Stimulated activated CD4-positive, alpha-beta T cell treated with anti-CD3 and anti-CD28 coated beads, Interleukin-2, amount 100 ng/mL, for 48 hours (primary cell): ENCODE results near the gene WDR20.
"Not testable (repeated sequence)": the region's sequence is repeated elsewhere in the genome, so short reads cannot be mapped to it uniquely, and the experiment has no call there.

Experiments used
- DNase-seq, 2 donors: peaks; one replicate each; pipeline ENCODE4 v3.0.0-alpha.2; 2020

WDR20 gene

DNA sequence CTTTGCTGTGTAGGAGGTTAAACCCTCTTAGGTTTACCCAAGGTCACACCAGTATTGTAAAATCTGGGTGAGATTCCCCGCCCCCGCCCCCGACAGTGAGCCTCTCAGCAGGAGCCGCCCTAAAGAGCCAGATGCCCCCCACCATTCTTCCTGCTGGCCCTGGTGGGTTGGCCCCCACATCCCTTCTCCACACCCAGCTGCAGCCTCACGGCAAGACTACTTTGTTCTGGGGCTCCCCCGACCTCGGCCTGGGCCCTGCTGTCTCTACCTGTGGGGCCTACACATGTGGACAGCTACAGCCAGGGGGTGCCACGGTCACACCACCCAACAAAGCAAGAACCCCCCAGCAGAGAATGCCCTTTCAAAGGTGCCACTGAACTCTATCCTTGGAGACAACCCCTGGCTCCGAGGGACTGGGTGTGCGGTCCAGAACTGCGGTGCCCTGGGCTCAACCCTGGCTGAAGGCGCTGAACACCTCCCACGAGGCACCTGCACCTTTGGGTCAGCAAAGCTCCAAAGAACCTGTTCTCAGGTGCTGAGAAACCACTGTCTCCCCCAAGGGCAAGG is 82.4 kb downstream of the WDR20 start:
- no peak for DNase-seq

DNA sequence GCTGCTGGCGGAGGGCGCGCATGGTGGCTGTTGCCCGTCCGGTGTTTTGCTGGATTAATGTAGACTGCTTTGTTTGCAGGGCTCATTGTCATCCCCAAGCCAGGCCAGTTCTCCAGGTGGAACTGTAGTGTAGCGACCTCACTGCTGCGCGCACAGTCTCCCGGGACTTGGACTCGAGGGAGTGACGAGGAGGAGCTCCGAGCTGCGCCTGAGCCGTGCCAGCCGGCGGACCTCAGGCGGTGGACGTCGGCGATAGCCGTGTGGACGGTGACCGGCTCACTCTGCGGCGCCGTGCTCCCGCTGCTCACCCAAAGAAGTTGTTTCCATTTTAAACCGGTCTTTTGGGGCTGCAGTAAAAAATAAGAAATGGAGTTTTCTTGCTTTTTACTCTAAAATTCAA is 83.1 kb downstream of the WDR20 start:
- no peak for DNase-seq

DNA sequence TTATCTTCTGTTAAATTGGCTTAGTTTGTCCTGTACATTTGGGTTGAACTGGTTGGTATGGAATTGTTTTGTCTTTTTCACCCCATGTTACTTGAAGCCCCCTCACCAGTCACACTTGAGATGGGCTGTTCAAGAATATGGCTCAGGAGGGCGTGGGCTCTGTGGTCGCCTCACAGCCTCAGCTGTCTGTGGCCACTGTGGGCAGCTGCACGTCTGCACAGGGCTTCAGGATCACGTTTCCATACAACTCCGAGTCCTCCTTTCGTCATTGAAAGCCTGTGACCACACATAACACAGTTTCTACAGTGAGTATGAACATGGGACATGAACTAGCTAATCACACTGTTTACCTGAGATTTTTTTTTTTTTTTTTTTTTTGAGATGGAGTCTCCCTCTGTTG is 84.0 kb downstream of the WDR20 start:
- DNase-seq = no peak

DNA sequence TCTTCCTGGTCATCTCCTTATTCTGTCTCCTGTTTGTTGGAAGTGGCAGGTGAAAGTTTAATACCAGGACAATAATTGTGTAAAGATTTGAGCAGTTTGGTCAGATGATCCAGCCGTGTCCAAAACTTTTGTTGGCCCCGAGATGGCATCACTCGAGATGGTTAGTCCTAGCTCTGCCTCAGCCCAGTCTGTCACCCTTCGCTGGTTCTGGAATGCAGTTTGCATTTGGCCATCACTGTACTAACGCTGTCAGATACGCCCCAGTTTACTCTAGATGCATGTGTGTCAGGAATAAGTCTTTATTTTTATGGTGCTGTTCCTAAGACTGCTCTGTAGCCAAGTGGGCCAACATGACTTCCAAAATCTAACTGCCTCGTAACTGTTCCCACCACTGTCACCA is 85.7 kb downstream of the WDR20 start:
- no peak for DNase-seq

DNA sequence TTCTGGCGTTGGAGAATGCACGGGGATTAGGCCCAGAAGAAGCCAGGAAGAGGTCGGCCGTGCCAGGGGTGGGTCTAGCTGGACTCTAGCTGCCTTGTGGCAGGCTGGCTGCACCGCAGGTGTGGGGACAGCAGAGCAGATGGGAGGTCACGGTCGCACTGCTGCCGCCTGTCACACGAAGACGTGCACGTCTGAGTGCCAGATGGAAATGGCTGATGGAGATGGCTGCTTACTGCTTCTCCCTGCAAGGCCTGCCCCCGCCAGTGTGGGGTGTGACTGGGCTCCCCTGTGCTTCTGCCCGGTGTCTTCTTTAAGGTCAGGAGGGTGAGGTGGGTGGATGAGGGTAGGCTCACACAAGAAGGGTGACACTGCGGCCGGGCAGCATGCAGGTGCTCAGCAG is 86.2 kb downstream of the WDR20 start:
- DNase-seq = no peak

DNA sequence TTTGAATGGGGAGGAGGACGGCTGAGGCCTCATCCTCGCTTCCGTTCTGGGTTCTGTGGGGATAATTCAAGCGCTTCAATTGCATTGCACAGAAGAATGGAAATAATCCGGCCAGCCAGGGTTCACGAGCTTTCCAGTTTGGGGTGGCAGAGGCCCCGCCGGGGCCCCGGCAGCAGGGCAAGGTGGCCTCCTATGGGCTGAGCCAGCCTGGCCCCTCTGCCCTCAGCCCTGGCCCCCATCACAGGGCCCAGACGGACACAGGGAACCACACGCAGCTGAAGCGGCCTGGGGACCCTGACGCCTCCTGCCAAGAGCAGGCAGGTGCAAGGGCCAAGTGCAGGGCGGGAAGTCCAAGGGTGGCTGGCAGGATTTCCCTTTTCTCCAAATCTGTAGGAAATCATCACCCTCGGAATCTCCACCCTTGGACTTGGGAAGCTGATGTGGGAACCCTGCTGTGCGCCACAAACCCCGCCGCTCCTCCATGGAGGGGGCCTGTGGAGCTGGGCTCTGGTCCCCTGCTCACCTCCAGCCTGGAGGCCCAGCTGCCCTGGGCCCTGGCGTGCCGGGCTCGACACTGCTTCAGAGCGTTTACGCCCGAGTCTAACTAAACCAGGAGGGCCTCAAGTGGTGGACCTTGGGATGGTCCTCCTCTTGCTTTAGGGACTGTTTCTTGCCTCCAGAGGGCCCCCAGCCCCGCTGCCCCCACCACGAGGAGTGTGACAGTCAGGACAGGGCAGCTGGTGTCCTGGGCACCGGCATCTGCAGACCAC is 86.8 kb downstream of the WDR20 start:
- no peak for DNase-seq

DNA sequence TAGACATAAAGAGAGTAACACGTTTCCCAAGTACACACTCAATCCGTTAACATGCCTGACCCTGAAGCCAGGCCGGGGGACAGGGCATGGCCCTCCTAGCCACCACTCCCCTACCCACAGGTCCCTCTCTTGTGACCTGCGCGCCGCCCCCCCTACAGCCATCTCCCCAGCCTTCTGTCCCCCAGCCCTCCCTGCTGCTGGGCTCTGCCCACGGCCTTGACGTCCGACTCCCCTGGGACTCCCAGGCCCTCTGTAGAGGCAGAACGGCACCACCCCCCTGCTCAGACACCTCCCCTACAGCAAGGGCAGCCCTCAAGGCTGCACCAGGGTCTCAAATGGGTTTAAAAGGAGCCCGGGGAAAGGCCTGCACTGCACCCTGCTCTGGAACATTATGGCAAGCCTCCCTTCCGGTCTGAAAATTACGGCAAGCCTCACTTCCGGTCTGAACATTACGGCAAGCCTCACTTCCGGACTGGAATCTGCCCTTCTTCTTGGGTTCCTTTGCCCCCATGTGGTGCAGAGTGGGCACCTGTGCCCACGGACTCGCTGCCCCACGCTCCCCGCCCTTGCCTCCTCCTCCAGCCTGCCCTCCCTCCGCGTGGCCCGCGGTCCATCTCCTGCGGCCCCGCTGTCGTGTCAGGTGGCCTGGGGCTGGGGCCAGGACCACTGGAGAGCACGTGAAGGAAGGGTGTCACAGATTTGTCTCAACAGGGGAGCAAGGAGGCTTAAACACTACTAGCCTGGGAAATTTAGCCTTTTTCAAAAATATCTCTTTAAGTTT is 87.7 kb downstream of the WDR20 start:
- DNase-seq = no peak

DNA sequence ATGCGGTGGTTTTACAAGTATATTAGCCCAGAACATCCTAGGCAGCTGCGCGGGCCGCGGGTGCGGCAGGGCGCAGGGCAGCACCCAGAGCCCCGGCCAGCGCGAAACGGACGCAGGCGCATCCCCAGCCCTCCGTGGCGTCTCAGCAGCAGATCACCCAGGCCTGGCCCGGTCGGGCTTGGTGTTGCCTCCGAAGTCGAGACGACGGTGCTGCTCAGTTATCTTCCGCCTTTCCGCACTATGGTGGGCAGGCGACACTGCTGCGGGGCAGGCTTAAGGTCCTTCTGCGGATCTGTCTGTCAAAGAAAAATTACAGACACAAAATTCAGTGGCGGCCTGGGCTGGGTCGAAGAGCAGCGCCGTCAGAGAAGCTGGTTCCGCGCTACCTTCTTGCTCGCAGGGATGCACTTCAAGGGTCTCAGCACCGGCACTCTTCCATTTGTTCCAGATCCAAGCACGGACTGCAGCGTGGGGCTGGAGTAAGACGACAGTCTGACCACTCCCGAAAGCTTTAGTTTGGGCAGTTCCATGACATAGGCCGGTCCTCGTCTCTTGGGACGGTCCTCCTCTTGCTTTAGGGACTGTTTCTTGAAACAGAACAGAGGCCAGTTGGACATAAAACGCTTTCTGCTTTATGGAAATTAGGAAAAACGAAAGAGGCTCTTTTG is 89.5 kb downstream of the WDR20 start:
- no peak for DNase-seq

- DNase-seq = no peak
Measured at GRCh38 chr14:102229739-102230092, 90.0 kb downstream of the WDR20 start.

GRCh38 chr14:102230481-102231210 is 90.9 kb downstream of the WDR20 start:
- no peak for DNase-seq

DNA sequence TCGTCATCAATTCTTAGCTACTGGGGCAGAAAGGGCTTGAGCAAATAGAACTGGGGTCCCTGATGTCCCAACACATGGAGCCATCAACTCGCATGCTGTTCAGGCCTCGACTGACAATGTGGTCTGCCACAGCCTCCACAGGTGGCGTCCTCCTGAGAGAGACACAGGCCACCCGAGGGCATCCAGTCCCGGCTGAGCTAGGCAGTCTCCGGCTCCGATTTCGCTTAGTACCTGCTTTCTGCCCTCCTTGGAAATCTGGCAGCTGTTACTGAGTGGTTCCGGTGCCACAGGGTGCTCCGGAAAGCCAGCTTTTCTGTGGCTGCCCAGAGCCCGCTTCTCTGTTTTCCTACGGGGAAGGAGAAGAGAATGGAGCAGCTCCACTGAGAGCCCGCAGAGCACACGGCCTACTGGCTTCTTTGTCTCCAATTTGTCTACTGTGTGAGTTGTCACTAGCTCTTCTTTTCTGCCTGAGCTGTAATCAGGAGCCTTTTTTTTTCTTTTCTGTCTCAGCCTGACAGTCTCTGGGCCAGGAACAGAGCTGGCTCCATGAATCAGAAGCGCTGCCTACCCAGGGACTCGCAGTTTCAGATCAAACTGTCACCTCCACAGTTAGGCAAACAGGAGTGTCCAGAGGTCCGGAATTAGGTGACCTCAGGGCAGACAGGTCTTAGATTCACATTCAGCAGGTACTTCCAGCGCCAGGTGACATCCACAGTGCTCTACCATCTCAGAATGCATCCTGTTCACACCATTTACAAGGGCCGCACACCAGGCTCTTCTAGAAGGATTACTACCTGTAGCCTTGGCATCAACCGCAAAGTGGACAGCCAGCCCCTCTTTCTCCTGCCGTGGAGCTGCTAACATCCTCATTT is 92.0 kb downstream of the WDR20 start:
- DNase-seq = no peak

DNA sequence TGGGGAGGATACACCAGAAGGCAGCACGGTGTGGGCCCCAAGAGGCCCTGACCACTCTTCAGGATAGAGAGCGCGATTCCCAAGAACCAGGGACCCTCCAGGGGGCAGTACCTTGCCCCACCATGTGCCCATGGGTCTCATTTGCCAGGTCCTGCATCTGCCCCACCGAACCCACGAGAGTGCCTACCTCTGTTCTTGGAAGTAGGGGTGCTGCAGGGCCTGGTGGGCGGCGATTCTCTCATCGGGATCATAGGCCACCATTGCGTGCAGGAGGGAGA is 92.6 kb downstream of the WDR20 start:
- no peak for DNase-seq

GRCh38 chr14:102233081-102233480 is 93.4 kb downstream of the WDR20 start:
- no peak for DNase-seq

DNA sequence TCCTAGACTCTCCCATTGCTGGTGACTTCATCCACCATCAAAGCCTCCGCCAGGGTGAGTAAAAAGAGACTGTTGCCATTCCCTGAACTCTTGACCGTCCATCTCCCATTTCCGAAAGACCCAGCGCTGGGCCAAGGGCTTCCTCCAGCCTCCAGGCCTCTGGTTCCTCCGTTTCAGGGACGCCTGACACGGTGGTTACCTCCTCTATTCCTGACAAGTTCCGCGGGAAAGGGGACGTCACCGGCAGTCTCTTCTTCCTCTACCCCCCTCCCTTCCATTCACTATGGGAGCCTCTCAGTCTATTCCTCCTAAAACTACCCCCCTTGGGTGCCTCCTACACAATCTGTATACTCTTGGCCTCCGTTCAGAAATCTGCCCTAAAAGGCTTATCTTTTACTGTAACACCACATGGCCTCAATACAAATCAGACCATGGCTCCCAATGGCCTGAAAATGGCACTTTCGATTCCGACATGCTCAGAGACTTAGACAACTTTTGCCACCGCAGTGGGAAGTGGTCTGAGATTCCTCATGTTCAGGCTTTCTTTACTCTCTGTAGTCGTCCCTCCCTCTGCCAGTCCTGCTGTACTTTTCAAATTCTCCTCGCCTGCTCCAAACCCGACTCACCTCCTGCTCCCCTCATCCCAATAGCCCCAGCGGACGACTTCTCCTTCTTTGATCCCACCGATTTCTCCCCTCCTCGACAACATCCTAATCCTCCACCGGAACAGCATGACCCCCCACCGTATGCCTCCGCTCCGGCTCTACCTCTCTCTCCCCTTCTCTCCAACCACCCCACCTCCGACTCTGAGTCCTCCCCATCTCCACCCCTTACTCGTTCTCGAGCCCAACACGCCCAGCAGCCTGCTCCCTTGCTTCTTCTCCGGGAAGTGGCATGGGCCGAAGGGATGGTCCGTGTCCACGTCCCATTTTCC is 94.9 kb downstream of the WDR20 start:
- no peak for DNase-seq

DNA sequence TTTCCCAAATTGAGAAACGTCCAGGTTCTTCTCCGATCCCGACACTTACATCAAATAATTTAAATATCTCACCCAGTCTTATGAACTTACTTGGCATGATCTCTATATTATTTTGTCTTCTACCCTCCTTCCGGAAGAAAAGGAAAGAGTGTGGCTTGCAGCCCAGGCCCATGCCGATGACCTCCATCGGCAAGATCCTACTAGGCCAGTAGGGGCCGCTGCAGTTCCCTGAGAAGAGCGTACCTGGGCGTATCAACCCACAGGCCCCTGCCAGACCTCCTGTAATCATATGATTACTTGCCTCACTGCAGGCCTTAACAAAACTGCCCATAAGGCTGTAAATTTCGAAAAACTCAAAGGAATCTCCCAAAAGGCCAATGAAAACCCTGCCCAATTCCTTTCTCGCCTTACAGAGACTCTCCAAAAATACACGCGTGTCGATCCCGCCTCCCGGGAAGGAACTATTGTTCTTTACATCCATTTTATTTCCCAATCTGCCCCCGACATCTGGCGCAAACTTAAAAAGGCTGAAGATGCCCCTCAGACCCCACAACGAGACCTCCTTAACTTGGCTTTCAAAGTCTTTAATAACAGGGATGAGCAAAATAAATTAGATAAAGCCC is 95.7 kb downstream of the WDR20 start:
- peak; percentile 81 to 82 for DNase-seq

DNA sequence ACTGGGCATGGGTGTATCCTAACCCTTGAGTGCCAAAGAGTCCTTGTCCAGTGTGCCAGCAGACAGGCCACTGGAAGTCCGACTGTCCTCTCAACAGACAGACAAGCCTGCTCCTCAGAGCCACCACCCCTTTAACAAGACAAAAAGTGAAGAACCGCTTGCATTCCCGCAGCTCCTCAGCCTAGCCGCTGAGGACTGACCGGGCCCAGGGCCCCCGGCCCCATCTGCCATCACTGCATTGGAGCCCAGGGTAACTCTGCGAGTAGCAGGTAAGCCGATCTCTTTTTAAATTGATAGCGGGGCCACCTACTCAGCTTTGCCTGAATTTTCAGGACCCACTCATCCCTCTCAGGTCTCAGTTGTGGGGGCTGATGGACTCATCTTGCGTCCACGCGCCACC is 96.3 kb downstream of the WDR20 start:
- DNase-seq = no peak

DNA sequence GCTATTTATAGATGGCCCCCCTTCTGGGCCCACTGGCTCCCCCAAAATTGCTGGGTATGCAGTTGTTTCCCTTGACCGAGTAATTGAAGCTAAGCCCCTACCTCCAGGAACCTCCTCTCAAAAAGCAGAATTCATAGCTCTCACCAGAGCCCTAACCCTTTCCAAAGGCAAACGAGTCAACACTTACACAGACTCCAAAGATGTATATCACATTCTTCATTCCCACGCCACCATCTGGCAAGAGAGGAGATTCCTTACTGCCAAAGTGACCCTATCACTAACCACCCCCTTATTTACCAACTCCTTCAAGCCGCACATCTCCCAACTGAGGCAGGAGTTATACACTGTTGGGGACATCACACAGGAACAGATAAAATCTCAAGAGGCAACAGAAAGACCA is 98.4 kb downstream of the WDR20 start:
- DNase-seq = no peak

DNA sequence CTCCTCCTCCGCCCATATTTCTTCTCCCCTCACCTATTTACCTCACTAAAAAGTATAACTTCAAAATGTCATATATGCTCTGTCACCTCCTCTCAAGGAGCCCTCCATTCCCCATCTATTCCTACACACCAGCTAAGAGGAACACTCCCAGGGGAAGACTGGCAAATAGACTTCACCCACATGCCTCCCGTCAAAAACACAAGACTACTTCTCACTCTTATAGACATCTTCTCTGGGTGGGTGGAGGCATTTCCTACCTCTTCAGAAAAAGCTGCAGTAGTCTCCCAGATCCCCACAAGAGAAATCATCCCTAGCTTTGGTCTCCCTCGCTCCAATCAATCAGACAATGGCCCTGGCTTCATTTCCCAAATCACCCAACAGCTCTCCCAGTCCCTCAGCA is 99.1 kb downstream of the WDR20 start:
- no peak for DNase-seq

GRCh38 chr14:102239231-102239630 is 99.5 kb downstream of the WDR20 start:
- DNase-seq = no peak

- not testable (repeated sequence) for DNase-seq
Measured at GRCh38 chr14:102240481-102240880, 100.8 kb downstream of the WDR20 start.

DNA sequence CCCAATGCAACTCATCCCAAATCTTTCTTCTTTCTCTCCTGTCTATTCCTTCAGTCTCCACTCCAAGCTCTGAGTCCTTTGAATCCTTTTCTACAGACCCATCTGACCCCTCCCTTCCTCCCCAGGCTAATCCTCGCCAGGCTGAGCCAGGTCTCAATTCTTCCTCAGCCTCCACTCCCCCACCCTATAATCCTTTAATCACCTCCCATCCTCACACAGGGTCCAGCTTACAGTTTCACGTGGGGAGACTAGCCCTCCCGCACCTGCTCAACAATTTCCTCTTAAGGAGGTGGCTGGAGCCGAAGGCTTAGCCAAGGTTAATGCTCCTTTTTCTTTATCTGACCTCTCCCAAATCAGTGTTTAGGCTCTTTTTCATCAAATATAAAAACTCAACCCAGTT is 101.5 kb downstream of the WDR20 start:
- DNase-seq = no peak
